GM12801 (cell line): ENCODE measurements around the gene CDH23.

Source experiments
- TF ChIP-seq, protein P1 (sequence below): IDR thresholded peaks from one replicate; pipeline ENCODE4 v1.5.1; 2011; ENCODE audit warnings: control low read depth; ENCODE audit not compliant: insufficient read length; ENCODE audit errors: extremely low read depth

CDH23 gene

DNA sequence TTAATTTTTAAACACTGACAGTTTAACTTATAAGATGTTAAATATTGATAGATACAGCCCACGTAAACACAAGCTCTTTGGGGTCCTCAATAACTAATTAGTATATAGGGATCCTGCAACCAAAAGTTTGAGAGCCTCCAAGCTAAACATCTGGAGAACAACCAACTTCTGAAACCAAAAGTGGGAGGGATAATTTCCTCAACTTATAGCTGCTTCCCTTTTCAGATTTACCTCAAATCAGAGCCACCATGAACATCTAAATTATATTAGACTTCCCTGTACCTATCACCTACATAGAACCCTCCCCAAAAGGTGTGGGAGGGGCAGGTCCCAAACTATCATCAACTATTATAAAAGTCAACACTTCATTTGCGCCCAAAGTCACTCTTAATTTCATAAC, 445.7 kb downstream of the CDH23 start:
- TF ChIP-seq, protein P1, sequence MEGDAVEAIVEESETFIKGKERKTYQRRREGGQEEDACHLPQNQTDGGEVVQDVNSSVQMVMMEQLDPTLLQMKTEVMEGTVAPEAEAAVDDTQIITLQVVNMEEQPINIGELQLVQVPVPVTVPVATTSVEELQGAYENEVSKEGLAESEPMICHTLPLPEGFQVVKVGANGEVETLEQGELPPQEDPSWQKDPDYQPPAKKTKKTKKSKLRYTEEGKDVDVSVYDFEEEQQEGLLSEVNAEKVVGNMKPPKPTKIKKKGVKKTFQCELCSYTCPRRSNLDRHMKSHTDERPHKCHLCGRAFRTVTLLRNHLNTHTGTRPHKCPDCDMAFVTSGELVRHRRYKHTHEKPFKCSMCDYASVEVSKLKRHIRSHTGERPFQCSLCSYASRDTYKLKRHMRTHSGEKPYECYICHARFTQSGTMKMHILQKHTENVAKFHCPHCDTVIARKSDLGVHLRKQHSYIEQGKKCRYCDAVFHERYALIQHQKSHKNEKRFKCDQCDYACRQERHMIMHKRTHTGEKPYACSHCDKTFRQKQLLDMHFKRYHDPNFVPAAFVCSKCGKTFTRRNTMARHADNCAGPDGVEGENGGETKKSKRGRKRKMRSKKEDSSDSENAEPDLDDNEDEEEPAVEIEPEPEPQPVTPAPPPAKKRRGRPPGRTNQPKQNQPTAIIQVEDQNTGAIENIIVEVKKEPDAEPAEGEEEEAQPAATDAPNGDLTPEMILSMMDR, result no peak

DNA sequence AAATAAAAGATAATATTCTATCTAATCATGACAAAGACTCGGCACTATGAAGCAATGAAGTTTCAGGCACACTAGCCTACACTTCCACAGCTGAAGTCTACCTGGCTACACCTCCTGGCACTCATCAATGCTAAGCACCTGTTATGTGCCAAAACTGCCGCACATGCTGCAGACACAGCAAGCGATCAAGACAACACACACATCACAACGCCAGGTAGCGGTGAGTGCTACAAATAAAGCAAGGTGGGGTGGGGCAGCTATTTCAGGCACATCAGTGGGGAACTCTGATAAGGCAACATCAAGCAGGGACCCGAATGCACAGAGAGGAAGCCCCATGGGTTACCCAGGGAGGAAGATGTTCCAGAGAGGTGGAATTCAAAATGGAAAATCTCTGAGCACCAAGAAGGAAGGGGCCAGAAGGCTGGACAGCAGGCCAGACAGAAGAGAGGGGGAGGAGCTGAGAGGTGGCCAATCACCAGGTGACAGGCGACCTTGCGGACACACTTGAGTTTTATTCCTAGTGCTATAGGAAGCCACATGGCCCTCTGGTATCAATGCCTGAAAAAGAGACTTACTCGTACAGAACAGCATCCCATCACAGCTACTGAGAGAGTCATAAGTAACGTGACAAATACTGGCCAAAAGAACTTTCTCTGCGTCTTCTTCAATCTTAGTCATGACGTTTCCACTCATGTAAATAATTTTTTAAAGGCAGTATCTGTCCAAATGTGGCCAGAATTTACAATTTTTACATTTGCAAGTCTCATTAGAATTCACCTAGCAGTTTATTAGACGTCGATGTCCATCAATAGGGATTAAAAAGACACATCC, 446.4 kb downstream of the CDH23 start:
- TF ChIP-seq, protein P1, result no peak

DNA sequence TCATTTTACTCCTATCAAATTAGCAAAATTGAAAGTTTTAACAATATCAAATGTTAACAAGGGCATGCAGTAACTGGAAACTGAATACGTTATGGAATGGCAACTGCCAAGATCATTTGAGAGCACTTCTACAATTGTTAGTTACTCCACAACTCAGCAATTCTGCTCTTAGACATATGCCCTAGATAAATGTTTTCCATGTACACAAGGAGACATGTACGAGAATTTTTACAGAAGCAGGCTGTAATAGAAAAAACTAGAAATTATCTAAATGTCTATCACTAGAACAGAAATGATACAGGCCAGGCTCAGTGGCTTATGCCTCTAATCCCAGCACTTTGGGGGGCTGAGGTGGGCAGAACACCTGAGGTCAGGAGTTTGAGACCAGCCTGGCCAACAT, 447.4 kb downstream of the CDH23 start:
- TF ChIP-seq, protein P1, result no peak

DNA sequence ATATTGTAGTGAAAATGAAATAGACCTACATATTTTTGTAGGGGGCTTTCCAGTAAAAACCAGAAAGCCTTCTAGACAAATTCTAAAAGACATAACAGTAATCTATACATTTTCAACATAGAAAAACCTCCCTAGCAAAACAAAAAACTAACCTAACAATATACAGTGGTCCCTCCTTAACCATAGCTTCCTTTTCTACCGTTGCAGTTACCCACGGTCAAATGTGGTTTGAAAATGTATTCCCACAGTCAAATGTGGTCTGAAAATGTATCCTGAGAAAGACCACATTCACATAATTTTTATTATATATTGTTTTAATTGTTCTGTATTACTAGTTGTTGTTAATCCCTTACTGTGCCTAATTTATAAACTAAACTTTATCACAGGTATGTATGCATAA, 448.0 kb downstream of the CDH23 start:
- TF ChIP-seq, protein P1, result no peak

DNA sequence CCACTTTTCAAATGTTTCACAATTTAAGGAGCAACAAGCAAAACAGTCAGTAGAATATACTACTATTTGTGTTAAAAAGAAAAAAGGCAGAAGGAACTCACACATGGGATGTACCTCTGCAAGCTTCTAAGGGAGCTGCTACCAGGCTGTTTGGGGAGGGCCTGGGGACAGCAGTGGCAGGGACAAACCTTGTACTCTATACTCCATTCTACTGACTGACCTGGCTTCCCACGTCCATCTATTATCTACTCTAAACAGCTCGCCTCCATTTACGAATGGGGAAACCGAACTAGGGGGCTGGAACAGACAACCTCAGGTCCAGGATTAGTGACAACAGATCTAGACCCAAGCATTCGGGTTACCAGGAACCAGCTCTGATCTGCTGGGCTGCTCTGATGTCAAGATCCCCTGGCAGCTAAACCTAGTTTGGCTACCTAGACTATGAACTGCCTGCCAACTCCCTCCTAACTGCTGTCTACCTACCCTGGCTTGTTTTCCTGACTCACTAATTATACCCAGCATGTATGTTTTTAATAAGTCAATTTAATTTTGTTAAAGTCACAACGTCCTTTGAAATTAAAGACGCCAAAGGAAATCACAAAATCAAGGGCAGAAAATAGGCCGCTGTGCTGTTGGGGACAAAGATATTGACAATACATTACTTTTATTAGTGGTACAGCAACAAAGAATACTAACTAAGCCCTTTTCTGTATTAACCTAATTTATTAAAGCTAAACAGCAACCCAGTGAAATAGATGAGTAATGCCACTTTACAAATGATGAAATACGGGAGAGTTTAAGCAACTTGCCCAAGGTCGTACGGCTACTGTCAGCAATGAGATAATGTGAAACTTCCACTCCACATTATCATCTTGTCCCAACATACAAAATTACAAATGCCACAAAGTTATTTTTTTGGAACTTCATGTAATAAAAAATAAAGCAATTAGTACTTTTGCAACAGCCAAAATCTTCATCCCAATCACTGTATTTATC, 449.0 kb downstream of the CDH23 start:
- TF ChIP-seq, protein P1, result no peak

DNA sequence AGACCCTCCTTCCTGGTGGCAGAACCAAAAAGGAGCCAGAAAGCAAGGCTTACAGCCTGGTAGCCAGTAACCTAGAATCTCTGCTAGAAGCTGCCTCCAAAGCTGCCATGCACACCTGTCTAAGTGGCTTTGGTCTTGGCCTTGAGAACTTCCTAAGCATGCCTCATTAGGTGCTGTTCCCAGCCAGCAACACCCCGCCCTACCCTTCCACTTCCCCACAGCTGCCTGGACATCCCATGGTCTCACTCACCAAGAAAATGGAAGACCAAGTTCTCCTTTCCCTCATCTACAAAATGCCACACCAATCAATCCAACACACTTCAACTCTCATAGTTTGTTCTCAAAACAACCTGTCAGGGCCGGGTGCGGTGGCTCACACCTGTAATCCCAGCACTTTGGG, 450.1 kb downstream of the CDH23 start:
- TF ChIP-seq, protein P1, result no peak

DNA sequence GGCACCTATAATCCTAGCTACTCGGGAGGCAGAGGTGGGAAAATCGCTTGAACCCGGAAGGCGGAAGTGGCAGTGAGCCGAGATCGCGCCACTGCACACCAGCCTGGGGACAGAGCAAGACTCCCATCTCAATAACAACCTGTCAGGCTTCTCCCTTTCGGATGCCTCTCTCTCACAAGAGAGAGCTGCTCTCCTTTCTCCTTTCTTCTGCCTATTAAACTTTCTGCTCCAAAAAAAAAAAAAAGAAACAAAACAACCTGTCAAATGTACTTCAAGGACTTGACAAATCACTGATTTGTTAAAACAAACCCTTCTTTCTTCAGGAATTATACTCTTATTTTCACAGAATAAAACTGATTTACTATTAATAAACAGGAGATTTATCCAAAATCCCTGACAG, 450.7 kb downstream of the CDH23 start:
- TF ChIP-seq, protein P1, result no peak
